A549 treated with AZD9567 at 1 μM for 4 hours (cell line): Measurements from ENCODE around the gene BIRC5. TPM values are rescaled to one million over a fixed set of nuclear protein-coding genes. Genes with fewer than 3 reads are reported as not detected.

Experiments
- total RNA-seq: library from RNA; stranded (reverse); fragments of 200-300 nt; extraction: Qiagen RNA extraction; gene quantifications from 5 replicates; pipeline ENCODE4 v1.2.3, GENCODE V29; 2022; ENCODE audit not compliant: insufficient read depth

BIRC5 gene
- total RNA-seq, result 93.9 to 145 TPM (median 99.0 TPM) in 5 replicates

GRCh38 chr17:78214016-78214705, at the start of gene BIRC5:
Gene BIRC5, plus strand, starts transcription at chr17:78214253. Its CDS starts 64 bp downstream, at chr17:78214317.

DNA sequence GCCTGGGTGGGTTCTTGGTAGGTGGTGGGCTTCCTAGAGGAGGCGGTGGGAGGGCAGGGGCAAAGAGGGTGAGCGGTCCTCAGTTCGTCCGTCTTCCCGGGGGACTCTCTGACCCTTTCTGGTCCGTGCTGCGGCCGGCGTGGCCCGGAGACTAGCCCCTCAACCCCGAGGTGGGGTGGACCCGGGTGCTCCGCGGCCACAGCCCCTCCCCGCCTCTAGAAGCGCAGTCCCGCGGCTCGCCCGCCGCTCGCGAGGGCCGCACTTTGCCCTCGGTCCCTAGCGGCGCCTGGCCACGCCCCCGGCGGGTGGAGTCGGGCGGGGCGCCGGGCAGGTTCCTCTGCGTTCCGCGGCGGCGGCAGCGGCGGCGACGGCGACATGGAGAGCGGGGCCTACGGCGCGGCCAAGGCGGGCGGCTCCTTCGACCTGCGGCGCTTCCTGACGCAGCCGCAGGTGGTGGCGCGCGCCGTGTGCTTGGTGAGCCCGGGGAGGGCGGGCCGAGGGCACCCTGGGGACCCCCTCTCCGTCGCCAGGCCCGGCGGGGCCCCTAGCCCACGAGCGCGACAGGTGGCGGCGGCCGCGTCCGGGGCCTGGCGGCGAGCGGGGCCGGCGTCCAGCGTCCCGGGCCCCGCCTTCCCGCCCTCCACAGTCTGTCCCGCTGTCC, 45.7 kb upstream of the BIRC5 start, which contains the start of gene SYNGR2:
TSS of gene SYNGR2 (plus strand) at position 340 of the 661 bp plus-strand sequence. CDS start at position 376, 36 bp downstream.

GRCh38 chr17:78186692-78187595, 27.1 kb upstream of the BIRC5 start, which contains the start of the genes AFMID and TK1:
Gene AFMID, plus strand, starts transcription at chr17:78187362. Its CDS starts 9 bp downstream, at chr17:78187371.
Gene TK1, minus strand, starts transcription at chr17:78187052. Its CDS starts 58 bp downstream, at chr17:78186994.

DNA sequence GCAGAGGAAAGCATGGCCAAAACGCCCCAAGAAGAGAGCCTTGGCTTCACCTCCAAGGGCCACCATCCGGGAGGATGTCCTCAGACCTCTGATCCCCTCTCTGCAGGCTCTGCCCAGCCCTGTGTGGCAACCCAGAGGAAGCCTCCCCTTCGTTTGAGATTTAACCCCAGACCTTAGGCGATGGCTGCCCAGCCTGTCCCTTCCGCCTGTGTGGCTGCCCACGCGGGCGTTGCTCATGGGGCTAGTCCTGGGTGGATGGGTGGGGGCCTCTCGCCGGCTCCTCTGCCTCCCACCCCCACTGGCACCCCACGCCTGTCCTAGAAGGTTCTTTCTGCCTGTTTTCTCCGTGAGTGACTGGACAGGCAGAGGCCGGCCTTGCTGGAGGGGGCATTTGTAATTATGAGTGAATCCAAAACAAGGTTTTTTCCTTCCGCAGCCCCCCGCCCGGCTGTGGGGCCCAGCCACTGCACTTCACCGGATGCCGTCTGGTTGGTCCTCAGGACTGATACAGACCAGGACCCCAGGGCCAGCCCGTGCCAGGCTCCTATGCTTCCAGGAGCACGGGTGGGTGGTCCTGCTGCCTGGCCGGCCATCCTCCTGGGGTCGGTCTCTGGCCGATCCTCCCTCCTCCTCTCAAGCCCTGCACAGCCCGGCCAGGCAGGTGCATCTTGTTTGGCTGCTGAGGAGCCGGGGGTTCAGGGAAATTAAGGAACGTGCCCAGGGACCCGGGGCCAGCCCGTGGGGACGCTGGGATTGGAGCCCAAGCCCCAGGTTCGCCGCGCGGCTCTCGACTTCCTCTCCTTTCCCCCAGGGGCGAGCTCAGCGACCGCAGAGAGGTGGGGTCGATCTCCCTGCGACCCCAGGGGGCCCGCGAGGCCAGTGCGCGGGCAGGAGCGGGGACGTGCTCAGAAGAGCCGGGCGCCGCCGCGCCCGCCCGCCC, 17.2 kb downstream of the BIRC5 start, which contains the start of gene TMEM235:
TSS of gene TMEM235 (plus strand) at position 636 of the 940 bp plus-strand sequence. CDS start 393 bp downstream, outside the sequence.

Other genes with a start within 250 kb of the BIRC5 start
- 7.9 to 15.2 TPM (median 13.4 TPM) in 5 replicates for gene TMC6, start 85.5 kb upstream of the BIRC5 start, total RNA-seq
- gene TMC8, start 83.5 kb upstream of the BIRC5 start, total RNA-seq, result 0.17 to 0.29 TPM (median 0.26 TPM) in 4 of 5 replicates, not detected in the other
- not detected in 5 replicates for gene C17orf99, start 67.9 kb upstream of the BIRC5 start, total RNA-seq
- 144 to 216 TPM (median 195 TPM) in 5 replicates for gene SYNGR2, start 45.7 kb upstream of the BIRC5 start, total RNA-seq
- 226 to 260 TPM (median 247 TPM) in 5 replicates for gene TK1, start 27.2 kb upstream of the BIRC5 start, total RNA-seq
- 36.7 to 69.3 TPM (median 40.6 TPM) in 5 replicates for gene AFMID, start 26.9 kb upstream of the BIRC5 start, total RNA-seq
- gene TMEM235, start 17.4 kb downstream of the BIRC5 start, total RNA-seq, result not detected in 5 replicates
- gene SOCS3, start 145.8 kb downstream of the BIRC5 start, total RNA-seq, result 19.8 to 42.2 TPM (median 35.0 TPM) in 5 replicates
- gene PGS1, start 164.4 kb downstream of the BIRC5 start, total RNA-seq, result 19.5 to 27.8 TPM (median 24.5 TPM) in 5 replicates